Activated T-cell treated with anti-CD3 and anti-CD28 coated beads, Interleukin-2, amount 50 U/mL, for 4 hours (primary cell): ENCODE measurements around the gene TTR. TPM values are rescaled to one million over a fixed set of nuclear protein-coding genes. Genes with fewer than 3 reads are reported as not detected.

Experiments used
- ATAC-seq, 2 donors: fragments of 200-7000 bp; cut with Tn5 transposase; one replicate each; pipeline ENCODE4 v1.10.0; 2021
- DNase-seq: peaks from one replicate; pipeline ENCODE4 v3.0.0-alpha.2; 2020
- H3K27me3 Mint-ChIP-seq: one replicate; pipeline ENCODE4 v1.8.0; 2021; ENCODE audit warnings: low read depth, mixed read lengths
- H3K36me3 Mint-ChIP-seq: one replicate; pipeline ENCODE4 v1.8.0; 2022; ENCODE audit warnings: mixed read lengths; ENCODE audit not compliant: insufficient read depth
- H3K4me1 Mint-ChIP-seq: one replicate; pipeline ENCODE4 v1.8.0; 2021; ENCODE audit warnings: low read depth, mixed read lengths
- H3K4me3 Mint-ChIP-seq: one replicate; pipeline ENCODE4 v1.8.0; 2021; ENCODE audit warnings: mild to moderate bottlenecking, moderate library complexity, mixed read lengths
- H3K9me3 Mint-ChIP-seq: one replicate; pipeline ENCODE4 v1.8.0; 2021; ENCODE audit warnings: mixed read lengths
- total RNA-seq, 3 donors: library from RNA; stranded (reverse); gene quantifications; one replicate each; pipeline ENCODE4 v1.2.1, GENCODE V29; 2021

Gene TTR
- total RNA-seq, 3 donors from 2014 or later, result 0.30 to 1.1 (median 0.56) TPM

- ATAC-seq, result no peak
- H3K4me3 Mint-ChIP-seq, result no peak overlapping the region
- no peaks in the 10 kb centered on the region for H3K9me3 Mint-ChIP-seq
- H3K36me3 Mint-ChIP-seq, result no peaks in the 10 kb centered on the region
- peaks cover 8% of the 10 kb centered on the region for H3K27me3 Mint-ChIP-seq
- DNase-seq, result no peak
- no peaks in the 10 kb centered on the region for H3K4me1 Mint-ChIP-seq
These were observed 22.4 kb downstream of the TTR start for GRCh38 chr18:31614044-31614443.

- ATAC-seq, result no peak
These were observed 24.9 kb downstream of the TTR start for GRCh38 chr18:31616586-31616985.

GRCh38 chr18:31617031-31617717, 25.5 kb downstream of the TTR start:
- ATAC-seq, result no peak
- no peaks in the 10 kb centered on the region for H3K36me3 Mint-ChIP-seq
- H3K27me3 Mint-ChIP-seq, result peaks cover 6% of the 10 kb centered on the region
- H3K9me3 Mint-ChIP-seq, result no peaks in the 10 kb centered on the region
- H3K4me3 Mint-ChIP-seq, result no peak overlapping the region
- no peak for DNase-seq
- no peaks in the 10 kb centered on the region for H3K4me1 Mint-ChIP-seq

More at GRCh38 chr18:31616586-31616985, 24.9 kb downstream of the TTR start:
- H3K4me3 Mint-ChIP-seq, result no peak overlapping the region
- no peaks in the 10 kb centered on the region for H3K4me1 Mint-ChIP-seq
- no peaks in the 10 kb centered on the region for H3K36me3 Mint-ChIP-seq
- no peak for DNase-seq
- H3K9me3 Mint-ChIP-seq, result no peaks in the 10 kb centered on the region
- H3K27me3 Mint-ChIP-seq, result peaks cover 6% of the 10 kb centered on the region

GRCh38 chr18:31618801-31619200, 27.1 kb downstream of the TTR start:
- Mint-ChIP-seq H3K36me3 (no peaks in the 10 kb centered on the region), H3K27me3 (peaks cover 4% of the 10 kb centered on the region), H3K4me3 (no peak overlapping the region), H3K9me3 (no peaks in the 10 kb centered on the region), H3K4me1 (no peaks in the 10 kb centered on the region)
- ATAC-seq, result no peak
- no peak for DNase-seq

- Mint-ChIP-seq H3K4me1 (no peaks in the 10 kb centered on the region), H3K9me3 (no peaks in the 10 kb centered on the region), H3K36me3 (no peaks in the 10 kb centered on the region), H3K4me3 (no peak overlapping the region), H3K27me3 (peaks cover 4% of the 10 kb centered on the region)
- ATAC-seq, result no peak
- DNase-seq, result no peak
These were observed 27.6 kb downstream of the TTR start for GRCh38 chr18:31619291-31619690.

GRCh38 chr18:31624892-31625640, 33.4 kb downstream of the TTR start:
- H3K9me3 Mint-ChIP-seq, result no peaks in the 10 kb centered on the region
- no peak overlapping the region for H3K4me3 Mint-ChIP-seq
- H3K36me3 Mint-ChIP-seq, result no peaks in the 10 kb centered on the region
- no peaks in the 10 kb centered on the region for H3K27me3 Mint-ChIP-seq
- ATAC-seq (no peak), DNase-seq (no peak)
- H3K4me1 Mint-ChIP-seq, result peaks cover 2% of the 10 kb centered on the region

- H3K4me3 Mint-ChIP-seq, result no peak overlapping the region
- no peaks in the 10 kb centered on the region for H3K9me3 Mint-ChIP-seq
- no peaks in the 10 kb centered on the region for H3K27me3 Mint-ChIP-seq
- ATAC-seq (no peak), DNase-seq (no peak)
- H3K4me1 Mint-ChIP-seq, result peaks cover 2% of the 10 kb centered on the region
- no peaks in the 10 kb centered on the region for H3K36me3 Mint-ChIP-seq
These were observed 34.7 kb downstream of the TTR start for GRCh38 chr18:31626409-31626808.

GRCh38 chr18:31630549-31630948, 38.9 kb downstream of the TTR start:
- Mint-ChIP-seq H3K9me3 (no peaks in the 10 kb centered on the region), H3K27me3 (peaks cover 3% of the 10 kb centered on the region), H3K4me3 (no peak overlapping the region), H3K4me1 (peaks cover 13% of the 10 kb centered on the region), H3K36me3 (no peaks in the 10 kb centered on the region)
- no peak for ATAC-seq
- DNase-seq, result no peak

GRCh38 chr18:31631526-31631925, 39.8 kb downstream of the TTR start:
- no peak for ATAC-seq
- H3K36me3 Mint-ChIP-seq, result no peaks in the 10 kb centered on the region
- no peak for DNase-seq
- peaks cover 13% of the 10 kb centered on the region for H3K4me1 Mint-ChIP-seq
- no peak overlapping the region for H3K4me3 Mint-ChIP-seq
- H3K27me3 Mint-ChIP-seq, result peaks cover 3% of the 10 kb centered on the region
- peaks cover 6% of the 10 kb centered on the region for H3K9me3 Mint-ChIP-seq

GRCh38 chr18:31632356-31632755, 40.7 kb downstream of the TTR start:
- DNase-seq (no peak), ATAC-seq (no peak)
- H3K9me3 Mint-ChIP-seq, result peaks cover 6% of the 10 kb centered on the region
- H3K36me3 Mint-ChIP-seq, result no peaks in the 10 kb centered on the region
- H3K27me3 Mint-ChIP-seq, result peaks cover 3% of the 10 kb centered on the region
- no peak overlapping the region for H3K4me3 Mint-ChIP-seq
- peaks cover 13% of the 10 kb centered on the region for H3K4me1 Mint-ChIP-seq

- ATAC-seq (no peak), DNase-seq (no peak)
- H3K9me3 Mint-ChIP-seq, result peaks cover 6% of the 10 kb centered on the region
These were observed 42.0 kb downstream of the TTR start for GRCh38 chr18:31633392-31634330.

GRCh38 chr18:31634331-31634713, 42.6 kb downstream of the TTR start:
- peaks cover 6% of the 10 kb centered on the region for H3K9me3 Mint-ChIP-seq
- ATAC-seq (peak in 1 of 2 donors; percentile 51), DNase-seq (no peak)
- no peak overlapping the region for H3K4me3 Mint-ChIP-seq
- H3K36me3 Mint-ChIP-seq, result no peaks in the 10 kb centered on the region
- peaks cover 13% of the 10 kb centered on the region for H3K4me1 Mint-ChIP-seq
- peaks cover 10% of the 10 kb centered on the region for H3K27me3 Mint-ChIP-seq

More at GRCh38 chr18:31633392-31634330, 42.0 kb downstream of the TTR start:
- Mint-ChIP-seq H3K27me3 (peaks cover 5% of the 10 kb centered on the region), H3K4me1 (peaks cover 13% of the 10 kb centered on the region), H3K36me3 (no peaks in the 10 kb centered on the region), H3K4me3 (no peak overlapping the region)

- Mint-ChIP-seq H3K9me3 (peaks cover 6% of the 10 kb centered on the region), H3K27me3 (peaks cover 10% of the 10 kb centered on the region), H3K4me3 (no peak overlapping the region), H3K36me3 (no peaks in the 10 kb centered on the region), H3K4me1 (peaks cover 12% of the 10 kb centered on the region)
- ATAC-seq, result no peak
- DNase-seq, result no peak
These were observed 44.7 kb downstream of the TTR start for GRCh38 chr18:31636387-31636786.

- peaks cover 10% of the 10 kb centered on the region for H3K27me3 Mint-ChIP-seq
These were observed 45.8 kb downstream of the TTR start for GRCh38 chr18:31637445-31637844.

More at GRCh38 chr18:31637445-31637844, 45.8 kb downstream of the TTR start:
- no peak for ATAC-seq
- no peak for DNase-seq
- peaks cover 12% of the 10 kb centered on the region for H3K4me1 Mint-ChIP-seq
- no peaks in the 10 kb centered on the region for H3K36me3 Mint-ChIP-seq
- H3K9me3 Mint-ChIP-seq, result peaks cover 6% of the 10 kb centered on the region
- H3K4me3 Mint-ChIP-seq, result no peak overlapping the region
